Mucosa of rectum (tissue), 2 donors: ENCODE measurements around the gene ACTBL2.

Experiments
- H3K27ac ChIP-seq, 2 donors: one replicate each; pipeline ENCODE4 v1.7.0; 2013; ENCODE audit warnings: inconsistent platforms in 2 of 2, low read depth in 2 of 2, low read length in 2 of 2
- H3K27me3 ChIP-seq, 2 donors: one replicate each; pipeline ENCODE4 v1.7.0; 2013; ENCODE audit warnings: low read length in 2 of 2; ENCODE audit not compliant: control insufficient read depth in 2 of 2, insufficient read depth in 2 of 2
- H3K36me3 ChIP-seq, 2 donors: one replicate each; pipeline ENCODE4 v1.7.0; 2013; ENCODE audit warnings: low read length in 2 of 2; ENCODE audit not compliant: control insufficient read depth in 2 of 2, insufficient read depth in 2 of 2
- H3K4me1 ChIP-seq, 2 donors: one replicate each; pipeline ENCODE4 v1.7.0; 2013; ENCODE audit warnings: low read length in 2 of 2, mild to moderate bottlenecking in 1 of 2; ENCODE audit not compliant: control insufficient read depth in 2 of 2, insufficient read depth in 2 of 2
- H3K4me3 ChIP-seq, 2 donors: one replicate each; pipeline ENCODE4 v1.7.0; 2013; ENCODE audit warnings: low read length in 2 of 2
- H3K9ac ChIP-seq, 2 donors: one replicate each; pipeline ENCODE4 v1.7.0; 2013; ENCODE audit warnings: low read length in 2 of 2, low read depth in 1 of 2, mild to moderate bottlenecking in 1 of 2
- H3K9me3 ChIP-seq, 2 donors: one replicate each; pipeline ENCODE4 v1.7.0; 2013; ENCODE audit warnings: low read length in 2 of 2; ENCODE audit not compliant: control insufficient read depth in 2 of 2
- donor health status: healthy.
- donor health status: Normal muscosa, but diverticular disease.

The ACTBL2 gene

GRCh38 chr5:57437976-57438805 is 44.4 kb downstream of the ACTBL2 start:
- H3K9ac ChIP-seq, result no peak overlapping the region
- H3K4me3 ChIP-seq, result no peak overlapping the region
- H3K9me3 ChIP-seq, result no peaks in the 10 kb centered on the region
- peaks cover 3 to 7% of the 10 kb centered on the region in 2 donors for H3K4me1 ChIP-seq
- no peaks in the 10 kb centered on the region for H3K36me3 ChIP-seq
- H3K27ac ChIP-seq, result no peak overlapping the region
- H3K27me3 ChIP-seq, result no peaks in the 10 kb centered on the region

- no peaks in the 10 kb centered on the region for H3K27me3 ChIP-seq
- H3K9ac ChIP-seq, result no peak overlapping the region
- peaks cover 3 to 7% of the 10 kb centered on the region in 2 donors for H3K4me1 ChIP-seq
- H3K4me3 ChIP-seq, result no peak overlapping the region
- H3K9me3 ChIP-seq, result no peaks in the 10 kb centered on the region
- no peaks in the 10 kb centered on the region for H3K36me3 ChIP-seq
- no peak overlapping the region for H3K27ac ChIP-seq
Observed at GRCh38 chr5:57436586-57436985, 46.0 kb downstream of the ACTBL2 start.

- Histone ChIP-seq H3K9me3 (no peaks in the 10 kb centered on the region), H3K4me1 (peaks cover 3 to 7% of the 10 kb centered on the region in 2 donors), H3K27ac (peak overlapping the region in 1 of 2 donors; percentile 10), H3K4me3 (no peak overlapping the region), H3K27me3 (no peaks in the 10 kb centered on the region), H3K36me3 (no peaks in the 10 kb centered on the region), H3K9ac (no peak overlapping the region)
Observed at GRCh38 chr5:57435701-57436134, 46.9 kb downstream of the ACTBL2 start.

DNA sequence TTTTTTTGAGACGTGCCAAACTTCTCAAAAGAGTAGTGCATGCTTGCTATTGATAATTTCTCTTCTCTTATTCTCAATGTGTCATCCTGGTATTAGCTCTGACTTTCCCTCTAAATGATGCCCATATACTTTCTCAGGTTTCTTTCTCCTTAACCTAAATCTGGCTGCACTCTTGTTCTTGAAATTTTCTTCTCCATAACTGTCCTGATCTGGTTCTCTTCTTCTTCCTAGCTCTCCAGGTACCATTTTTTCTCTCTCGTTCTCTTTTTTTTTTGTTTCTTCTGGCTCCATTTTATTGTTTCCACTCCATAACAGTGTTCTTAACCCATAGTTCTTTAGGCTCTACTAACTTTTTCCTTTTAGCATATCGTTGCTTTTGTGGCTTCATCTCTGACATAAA is 47.9 kb downstream of the ACTBL2 start:
- Histone ChIP-seq H3K9me3 (no peaks in the 10 kb centered on the region), H3K27ac (no peak overlapping the region), H3K9ac (no peak overlapping the region), H3K36me3 (no peaks in the 10 kb centered on the region), H3K4me1 (peaks cover 3 to 7% of the 10 kb centered on the region in 2 donors), H3K4me3 (no peak overlapping the region), H3K27me3 (no peaks in the 10 kb centered on the region)

- Histone ChIP-seq H3K9ac (no peak overlapping the region), H3K9me3 (no peaks in the 10 kb centered on the region), H3K4me3 (no peak overlapping the region), H3K4me1 (peaks cover 3 to 7% of the 10 kb centered on the region in 2 donors), H3K36me3 (no peaks in the 10 kb centered on the region), H3K27me3 (no peaks in the 10 kb centered on the region), H3K27ac (no peak overlapping the region)
Observed at GRCh38 chr5:57434227-57434640, 48.4 kb downstream of the ACTBL2 start.

GRCh38 chr5:57432876-57433275 is 49.7 kb downstream of the ACTBL2 start:
- Histone ChIP-seq H3K4me1 (peaks cover 3 to 7% of the 10 kb centered on the region in 2 donors), H3K9ac (no peak overlapping the region), H3K36me3 (no peaks in the 10 kb centered on the region), H3K9me3 (no peaks in the 10 kb centered on the region), H3K27ac (no peak overlapping the region), H3K4me3 (no peak overlapping the region), H3K27me3 (no peaks in the 10 kb centered on the region)

GRCh38 chr5:57431759-57432158 is 50.9 kb downstream of the ACTBL2 start:
- Histone ChIP-seq H3K4me3 (no peak overlapping the region), H3K27ac (no peak overlapping the region), H3K36me3 (no peaks in the 10 kb centered on the region), H3K4me1 (peaks cover 3 to 7% of the 10 kb centered on the region in 2 donors), H3K27me3 (no peaks in the 10 kb centered on the region), H3K9ac (no peak overlapping the region), H3K9me3 (no peaks in the 10 kb centered on the region)
